ENCODE measurements around the gene CFAP91.

GRCh38 chr3:119675188-119675874 is 27.5 kb upstream of the CFAP91 start:
- TF ChIP-seq CTCF (IDR thresholded peaks at IDR 0.05) (no peak), POLR2A (IDR thresholded peaks at IDR 0.05) (no peak), EP300 (IDR thresholded peaks at IDR 0.05) (no peak)

Data from tibial nerve (tissue), 4 donors.